ENCODE results near the gene LSM7.

GRCh38 chr19:2330255-2330631 is 1.9 kb upstream of the LSM7 start:
- TF ChIP-seq CTCF (IDR thresholded peaks at IDR 0.05; ENCODE audit: poor library complexity, severe bottlenecking) (no peak), EZH2 (IDR thresholded peaks at IDR 0.05; ENCODE audit: borderline replicate concordance, insufficient read depth, low read length, poor library complexity, severe bottlenecking) (no peak)

Data from neural cell (in vitro differentiated cells).